Nephron (organoid): ENCODE data around the gene CD164.

Experiments
- H3K27ac Mint-ChIP-seq, 3 experiments: 2 replicates each; pipeline ENCODE4 v1.8.0; 2020; ENCODE audit warnings: mixed read lengths in 3 of 3, mild to moderate bottlenecking in 2 of 3, moderate library complexity in 1 of 3
- H3K27me3 Mint-ChIP-seq: 2 replicates; pipeline ENCODE4 v1.8.0; 2021; ENCODE audit warnings: low read depth, mild to moderate bottlenecking, moderate library complexity, mixed read lengths
- H3K36me3 Mint-ChIP-seq: 2 replicates; pipeline ENCODE4 v1.8.0; 2020; ENCODE audit warnings: low read depth, mixed read lengths
- H3K4me1 Mint-ChIP-seq: 2 replicates; pipeline ENCODE4 v1.8.0; 2020; ENCODE audit warnings: mixed read lengths
- H3K4me3 Mint-ChIP-seq, 3 experiments: 2 replicates each; pipeline ENCODE4 v1.8.0; 2020; ENCODE audit warnings: mild to moderate bottlenecking in 3 of 3, mixed read lengths in 3 of 3, moderate library complexity in 2 of 3
- H3K9me3 Mint-ChIP-seq: 2 replicates; pipeline ENCODE4 v1.8.0; 2020; ENCODE audit warnings: mixed read lengths
- CTCF ChIP-seq, 3 experiments: fragments of 200-600 bp; sonication (generic); IDR thresholded peaks; one replicate each; pipeline ENCODE4 v1.5.0; 2021; ENCODE audit warnings: antibody characterized with exemption in 3 of 3; ENCODE audit not compliant: unreplicated experiment in 3 of 3

CD164 gene

DNA sequence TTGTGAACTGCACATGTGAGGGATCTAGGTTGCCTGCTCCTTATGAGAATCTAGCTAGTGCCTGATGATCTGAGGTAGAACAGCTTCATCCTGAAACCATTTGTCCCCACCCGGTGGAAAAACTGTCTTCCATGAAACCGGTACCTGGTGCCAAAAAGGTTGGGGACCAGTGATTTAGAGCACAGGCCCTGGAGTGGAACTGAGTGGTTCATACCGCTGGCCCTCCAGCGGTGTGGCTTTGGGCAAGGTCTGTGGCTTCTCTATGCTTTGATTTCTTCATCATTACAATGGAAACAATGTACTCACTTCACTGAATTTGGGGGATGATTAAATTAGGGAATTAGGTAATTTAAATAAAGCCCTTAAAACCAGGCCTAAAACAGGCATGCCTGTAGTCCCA is 36.3 kb downstream of the CD164 start:
- Mint-ChIP-seq H3K36me3 (no peaks in the 10 kb centered on the region), H3K4me3 (no peak overlapping the region)

GRCh38 chr6:109344226-109344625 is 38.0 kb downstream of the CD164 start:
- Mint-ChIP-seq H3K27ac (peak overlapping the region; percentile 46 to 83 (median 46)), H3K4me3 (no peak overlapping the region), H3K4me1 (peaks cover 24% of the 10 kb centered on the region), H3K9me3 (no peaks in the 10 kb centered on the region), H3K27me3 (peaks cover 5% of the 10 kb centered on the region), H3K36me3 (no peaks in the 10 kb centered on the region)
- no peak for TF ChIP-seq CTCF (IDR thresholded peaks at IDR 0.05; ENCODE audit: unreplicated experiment in 3 of 3)

More for the DNA sequence above, 36.3 kb downstream of the CD164 start:
- H3K9me3 Mint-ChIP-seq, result no peaks in the 10 kb centered on the region
- H3K27ac Mint-ChIP-seq, result no peak overlapping the region
- H3K27me3 Mint-ChIP-seq, result peaks cover 5% of the 10 kb centered on the region
- peaks cover 14% of the 10 kb centered on the region for H3K4me1 Mint-ChIP-seq
- TF ChIP-seq CTCF (IDR thresholded peaks at IDR 0.05; ENCODE audit: unreplicated experiment in 3 of 3), result no peak

DNA sequence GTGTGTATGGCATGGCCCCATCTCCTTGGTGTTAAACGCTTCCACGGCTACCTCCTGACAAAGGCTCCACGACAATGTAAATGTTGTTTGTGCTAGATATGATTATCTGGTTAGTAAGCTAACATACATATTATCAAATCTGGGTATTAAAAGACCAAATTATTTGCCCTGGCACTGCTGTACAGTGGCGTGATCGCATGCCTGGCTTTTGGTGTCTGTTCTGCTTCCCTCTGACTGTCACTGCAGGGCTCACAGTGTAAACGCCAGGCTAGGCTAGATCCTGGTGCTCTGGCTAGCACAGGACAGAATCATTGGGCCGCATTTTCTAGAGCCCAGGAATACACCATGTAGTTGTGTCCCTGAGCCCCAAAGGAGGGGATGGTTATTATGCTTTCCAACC is 38.7 kb downstream of the CD164 start:
- TF ChIP-seq CTCF (IDR thresholded peaks at IDR 0.05; ENCODE audit: unreplicated experiment in 3 of 3), result no peak
- H3K27ac Mint-ChIP-seq, result no peak overlapping the region
- H3K9me3 Mint-ChIP-seq, result no peaks in the 10 kb centered on the region
- no peak overlapping the region for H3K4me3 Mint-ChIP-seq
- H3K36me3 Mint-ChIP-seq, result no peaks in the 10 kb centered on the region
- H3K27me3 Mint-ChIP-seq, result peaks cover 5% of the 10 kb centered on the region
- peaks cover 24% of the 10 kb centered on the region for H3K4me1 Mint-ChIP-seq

GRCh38 chr6:109342911-109343310 is 39.4 kb downstream of the CD164 start:
- Mint-ChIP-seq H3K27me3 (peaks cover 5% of the 10 kb centered on the region), H3K4me3 (no peak overlapping the region), H3K4me1 (peaks cover 24% of the 10 kb centered on the region), H3K27ac (peak overlapping the region in 2 of 3 experiments; percentile 37 to 48), H3K36me3 (no peaks in the 10 kb centered on the region), H3K9me3 (no peaks in the 10 kb centered on the region)
- no peak for TF ChIP-seq CTCF (IDR thresholded peaks at IDR 0.05; ENCODE audit: unreplicated experiment in 3 of 3)

DNA sequence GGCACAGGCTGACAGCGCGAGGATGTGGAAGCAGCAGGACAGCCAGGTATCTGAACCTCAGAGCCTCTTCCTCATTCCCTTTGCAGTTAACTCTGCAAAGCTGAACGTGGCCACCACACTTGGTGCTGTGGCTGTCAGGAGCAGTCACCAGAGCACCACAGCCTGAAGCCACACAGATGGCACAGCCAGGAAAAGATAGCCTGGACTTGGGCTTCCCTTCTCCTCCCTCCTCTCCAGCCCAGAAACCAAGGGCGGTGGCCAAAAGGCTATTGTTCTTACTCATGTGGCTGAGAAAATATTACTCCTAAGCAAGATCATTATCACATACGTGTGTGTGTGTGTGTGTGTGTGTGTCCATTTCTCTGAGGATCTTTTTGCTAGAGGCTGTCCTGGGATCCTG is 39.8 kb downstream of the CD164 start:
- no peak for TF ChIP-seq CTCF (IDR thresholded peaks at IDR 0.05; ENCODE audit: unreplicated experiment in 3 of 3)
- peak overlapping the region in 2 of 3 experiments; percentile 37 to 48 for H3K27ac Mint-ChIP-seq
- H3K36me3 Mint-ChIP-seq, result peaks cover under 1% of the 10 kb centered on the region
- H3K4me1 Mint-ChIP-seq, result peaks cover 24% of the 10 kb centered on the region
- H3K27me3 Mint-ChIP-seq, result peaks cover 5% of the 10 kb centered on the region
- H3K9me3 Mint-ChIP-seq, result no peaks in the 10 kb centered on the region
- no peak overlapping the region for H3K4me3 Mint-ChIP-seq

- Mint-ChIP-seq H3K27me3 (peaks cover 5% of the 10 kb centered on the region), H3K4me3 (no peak overlapping the region), H3K9me3 (no peaks in the 10 kb centered on the region), H3K4me1 (peaks cover 24% of the 10 kb centered on the region), H3K27ac (peak overlapping the region in 1 of 3 experiments; percentile 74), H3K36me3 (peaks cover 3% of the 10 kb centered on the region)
- TF ChIP-seq CTCF (IDR thresholded peaks at IDR 0.05; ENCODE audit: unreplicated experiment in 3 of 3), result no peak
Measured at GRCh38 chr6:109340811-109341210, 41.5 kb downstream of the CD164 start.
